Neuronal stem cell (in vitro differentiated cells): Measurements from ENCODE around the gene CTSE.

Experiments used
- DNase-seq: peaks from one replicate; pipeline ENCODE4 v3.0.0-alpha.2; 2013; ENCODE audit warnings: low spot score
- H2AFZ ChIP-seq: one replicate; pipeline ENCODE4 v1.6.1; 2013; ENCODE audit warnings: mild to moderate bottlenecking, low read length, inconsistent platforms
- H2AK5ac ChIP-seq: 2 replicates; pipeline ENCODE4 v1.6.1; 2013; ENCODE audit warnings: low read depth, mild to moderate bottlenecking, inconsistent platforms, low read length, moderate library complexity, mixed read lengths
- H2BK120ac ChIP-seq: 2 replicates; pipeline ENCODE4 v1.6.1; 2013; ENCODE audit warnings: low read depth, mild to moderate bottlenecking, inconsistent platforms, low read length, moderate library complexity, mixed read lengths
- H2BK12ac ChIP-seq: one replicate; pipeline ENCODE4 v1.6.1; 2013; ENCODE audit warnings: low read length, inconsistent platforms
- H2BK15ac ChIP-seq: 2 replicates; pipeline ENCODE4 v1.6.1; 2013; ENCODE audit warnings: mild to moderate bottlenecking, low read length, inconsistent platforms, mixed read lengths
- H2BK5ac ChIP-seq: one replicate; pipeline ENCODE4 v1.6.1; 2013; ENCODE audit warnings: inconsistent platforms, mild to moderate bottlenecking, low read length, moderate library complexity
- H3K14ac ChIP-seq: one replicate; pipeline ENCODE4 v1.6.1; 2013; ENCODE audit warnings: low read length, inconsistent platforms
- H3K18ac ChIP-seq: 2 replicates; pipeline ENCODE4 v1.6.1; 2013; ENCODE audit warnings: low read length, inconsistent platforms
- H3K23ac ChIP-seq: 2 replicates; pipeline ENCODE4 v1.6.1; 2013; ENCODE audit warnings: low read depth, mild to moderate bottlenecking, mixed read lengths, low read length, inconsistent platforms; ENCODE audit not compliant: poor library complexity
- H3K27ac ChIP-seq: replicated peaks from 3 replicates; pipeline ENCODE4 v1.5.1; 2013; ENCODE audit warnings: low read length, inconsistent platforms
- H3K27me3 ChIP-seq, 3 experiments: 2 replicates each; pipeline ENCODE4 v1.6.1; 2013; ENCODE audit warnings: low read length in 3 of 3, mild to moderate bottlenecking in 2 of 3, inconsistent platforms in 1 of 3, low read depth in 1 of 3, mixed read lengths in 1 of 3, moderate library complexity in 1 of 3; ENCODE audit not compliant: control insufficient read depth in 3 of 3, insufficient read depth in 3 of 3
- H3K36me3 ChIP-seq, 2 donors: replicated peaks in 1 of 2; 2 replicates each; pipeline ENCODE4 v1.6.1; 2013; ENCODE audit warnings: low read length in 2 of 2; ENCODE audit not compliant: control insufficient read depth in 2 of 2, insufficient read depth in 2 of 2
- H3K4ac ChIP-seq: 2 replicates; pipeline ENCODE4 v1.6.1; 2013; ENCODE audit warnings: inconsistent platforms, mild to moderate bottlenecking, low read length, moderate library complexity
- H3K4me1 ChIP-seq, 2 donors: 1 replicate in 1 of 2; 2 replicates in 1 of 2; pipeline ENCODE4 v1.6.1; 2013; ENCODE audit warnings: low read length in 2 of 2, low read depth in 1 of 2; ENCODE audit not compliant: control insufficient read depth in 2 of 2, insufficient read depth in 1 of 2
- H3K4me2 ChIP-seq: one replicate; pipeline ENCODE4 v1.6.1; 2013; ENCODE audit warnings: mild to moderate bottlenecking, low read length, inconsistent platforms; ENCODE audit not compliant: insufficient read depth, poor library complexity, severe bottlenecking
- H3K4me3 ChIP-seq, 2 donors: 2 replicates each; pipeline ENCODE4 v1.5.1; 2013; ENCODE audit warnings: low read length in 2 of 2, mild to moderate bottlenecking in 2 of 2, inconsistent platforms in 1 of 2, moderate library complexity in 1 of 2
- H3K79me1 ChIP-seq: one replicate; pipeline ENCODE4 v1.6.1; 2013; ENCODE audit warnings: low read depth, mild to moderate bottlenecking, inconsistent platforms, low read length, moderate library complexity
- H3K9ac ChIP-seq: one replicate; pipeline ENCODE4 v1.6.1; 2013; ENCODE audit warnings: mild to moderate bottlenecking, low read depth, low read length, inconsistent platforms; ENCODE audit not compliant: poor library complexity
- H3K9me3 ChIP-seq, 2 donors: replicated peaks in 1 of 2; 2 replicates each; pipeline versions ENCODE3 to v1.6.1; 2013; ENCODE audit warnings: low read length in 2 of 2, mild to moderate bottlenecking in 2 of 2, inconsistent platforms in 1 of 2, low read depth in 1 of 2, mixed read lengths in 1 of 2, moderate library complexity in 1 of 2; ENCODE audit not compliant: control insufficient read depth in 2 of 2, insufficient read depth in 1 of 2
- H4K8ac ChIP-seq: one replicate; pipeline ENCODE4 v1.6.1; 2013; ENCODE audit warnings: low read depth, mild to moderate bottlenecking, inconsistent platforms, low read length, moderate library complexity
- H4K91ac ChIP-seq: one replicate; pipeline ENCODE4 v1.6.1; 2013; ENCODE audit warnings: low read length, low read depth, mild to moderate bottlenecking, inconsistent platforms; ENCODE audit not compliant: poor library complexity
- WGBS, 2 donors: extraction: QIAGEN DNeasy Blood & Tissue Kit; methylation state at CpG; one replicate each; pipeline ENCODE4 v1.1.7; 2013; ENCODE audit warnings: missing lambda C conversion rate in 2 of 2, mixed read lengths in 1 of 2; ENCODE audit not compliant: insufficient read length in 2 of 2, insufficient replicate concordance in 1 of 2; ENCODE audit errors: extremely low coverage in 2 of 2; 5-methylcytosine and 5-hydroxymethylcytosine counted together

Gene CTSE

DNA sequence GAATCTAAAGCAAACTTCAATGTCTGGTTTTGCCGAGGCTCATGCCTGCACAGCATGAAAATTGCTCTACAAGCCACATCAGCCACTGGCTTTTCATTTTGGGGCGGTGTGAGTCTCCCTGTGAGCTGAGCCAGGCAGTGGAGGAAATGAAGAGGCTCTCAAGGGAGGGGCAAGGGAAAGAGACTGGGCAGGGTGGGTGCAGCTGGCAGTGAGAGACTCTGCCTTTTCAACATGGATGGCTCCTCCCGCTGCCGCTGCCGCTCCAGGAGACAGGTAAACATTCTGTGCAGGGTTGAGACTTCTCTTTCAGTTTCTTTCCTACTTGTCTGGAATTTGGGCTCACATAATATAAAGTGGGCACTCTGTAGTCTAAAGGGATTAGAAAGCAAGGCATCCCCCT is 11.3 kb upstream of the CTSE start:
- Histone ChIP-seq H2BK15ac (no peak overlapping the region), H3K4me2 (no peak overlapping the region), H2BK12ac (no peak overlapping the region), H4K8ac (no peak overlapping the region), H3K4me3 (no peak overlapping the region), H2BK5ac (no peak overlapping the region), H3K36me3 (no peaks in the 10 kb centered on the region), H3K4me1 (peaks cover 0 to 9% of the 10 kb centered on the region in 2 donors), H4K91ac (no peak overlapping the region), H3K23ac (no peak overlapping the region), H3K27ac (no peak overlapping the region), H3K27me3 (peaks cover 0 to 30% (median 2%) of the 10 kb centered on the region in 3 experiments), H2BK120ac (no peak overlapping the region), H3K4ac (no peak overlapping the region), H3K79me1 (no peaks in the 10 kb centered on the region), H3K18ac (no peak overlapping the region), H2AK5ac (no peak overlapping the region), H2AFZ (no peak overlapping the region), H3K9me3 (peaks cover 0 to 3% of the 10 kb centered on the region in 2 donors), H3K9ac (no peak overlapping the region), H3K14ac (no peak overlapping the region)
- no peak for DNase-seq
- no CpG with 5 or more reads among the region's 5 CpGs for WGBS, 2 donors

DNA sequence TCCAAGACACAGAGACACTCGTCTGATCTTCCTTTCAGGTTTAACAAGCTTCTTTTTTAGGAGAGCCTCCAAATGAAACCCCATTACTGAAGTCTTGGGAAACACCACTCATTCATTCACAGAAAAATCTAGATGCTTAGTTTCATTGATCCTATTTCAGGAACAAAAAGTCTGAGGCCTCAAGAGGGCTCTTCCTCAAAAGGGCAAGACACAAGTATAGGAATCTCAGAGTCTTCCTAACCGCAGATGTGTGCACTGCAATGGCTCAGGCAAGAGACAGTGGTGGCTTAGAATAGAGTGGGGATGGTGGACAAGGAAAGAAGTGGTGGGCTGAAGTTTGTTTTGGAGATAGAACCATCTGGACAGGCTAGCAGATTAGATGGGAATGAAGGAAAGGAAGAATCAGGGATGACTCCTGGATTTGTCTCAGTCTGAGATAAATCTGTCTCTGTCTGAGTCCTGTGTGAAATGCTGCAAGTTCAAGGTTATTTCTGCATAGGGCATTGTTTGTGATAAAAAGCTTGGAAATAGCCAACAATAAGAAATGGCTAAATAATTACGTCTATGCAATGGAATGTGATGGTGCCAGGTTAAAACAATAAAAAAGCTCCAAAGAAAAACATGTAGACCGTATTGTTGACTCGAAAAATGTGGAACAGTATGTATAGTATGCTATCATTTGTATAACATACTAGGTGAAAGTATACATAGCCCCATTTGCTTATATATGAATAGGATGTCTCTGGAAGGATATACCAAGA is 8.9 kb upstream of the CTSE start:
- WGBS, 2 donors = no CpG with 5 or more reads among the region's 5 CpGs

DNA sequence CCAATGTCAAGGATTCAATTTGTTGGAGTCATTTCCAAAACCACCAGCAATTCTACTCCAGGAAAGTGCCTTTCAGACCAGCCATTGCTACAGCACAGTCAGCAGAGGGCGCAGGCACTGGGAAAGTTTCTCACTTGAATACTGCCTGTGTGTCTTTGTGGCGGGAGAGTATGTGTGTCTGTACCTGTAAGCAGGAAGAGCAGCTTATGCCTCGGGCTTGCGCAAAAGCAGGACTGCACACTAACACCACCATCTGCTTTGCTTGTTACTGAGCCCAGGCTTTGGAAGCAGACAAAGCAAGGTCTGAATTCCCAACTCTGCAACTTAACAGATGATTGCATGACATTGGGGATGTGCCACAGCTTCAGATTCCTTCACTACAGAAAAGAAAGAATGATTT is 7.0 kb upstream of the CTSE start:
- no peak overlapping the region for H3K4ac ChIP-seq
- H2BK120ac ChIP-seq = no peak overlapping the region
- H3K4me2 ChIP-seq = no peak overlapping the region
- H3K18ac ChIP-seq = no peak overlapping the region
- peaks cover 0 to 3% of the 10 kb centered on the region in 2 donors for H3K9me3 ChIP-seq
- H2AFZ ChIP-seq = peak overlapping the region; percentile 68
- no peak overlapping the region for H2BK5ac ChIP-seq
- H3K27ac ChIP-seq = no peak overlapping the region
- no peak overlapping the region for H3K14ac ChIP-seq
- H2BK15ac ChIP-seq = no peak overlapping the region
- no CpG with 5 or more reads among the region's 4 CpGs for WGBS, 2 donors
- no peaks in the 10 kb centered on the region for H3K36me3 ChIP-seq
- H3K4me3 ChIP-seq = no peak overlapping the region
- no peak overlapping the region for H2BK12ac ChIP-seq
- no peak overlapping the region for H2AK5ac ChIP-seq
- peaks cover 0 to 2% of the 10 kb centered on the region in 2 donors for H3K4me1 ChIP-seq
- H3K23ac ChIP-seq = no peak overlapping the region
- H3K79me1 ChIP-seq = no peaks in the 10 kb centered on the region
- H4K91ac ChIP-seq = no peak overlapping the region
- DNase-seq = peak; percentile 45
- H3K27me3 ChIP-seq = peaks cover 0 to 17% (median 0%) of the 10 kb centered on the region in 3 experiments
- no peak overlapping the region for H3K9ac ChIP-seq
- H4K8ac ChIP-seq = no peak overlapping the region

More for the DNA sequence above, 8.9 kb upstream of the CTSE start:
- no peak overlapping the region for H3K23ac ChIP-seq
- no peak overlapping the region for H3K14ac ChIP-seq
- no peaks in the 10 kb centered on the region for H3K36me3 ChIP-seq
- H2AK5ac ChIP-seq = no peak overlapping the region
- H3K9me3 ChIP-seq = peaks cover 0 to 3% of the 10 kb centered on the region in 2 donors
- H3K18ac ChIP-seq = no peak overlapping the region
- no peak overlapping the region for H2BK12ac ChIP-seq
- no peak overlapping the region for H3K9ac ChIP-seq
- no peak overlapping the region for H3K4ac ChIP-seq
- no peak overlapping the region for H2BK120ac ChIP-seq
- H3K4me3 ChIP-seq = no peak overlapping the region
- H3K4me1 ChIP-seq = peaks cover 0 to 2% of the 10 kb centered on the region in 2 donors
- no peak overlapping the region for H2BK5ac ChIP-seq
- DNase-seq = no peak
- no peak overlapping the region for H4K8ac ChIP-seq
- H4K91ac ChIP-seq = no peak overlapping the region
- peaks cover 0 to 25% (median 0%) of the 10 kb centered on the region in 3 experiments for H3K27me3 ChIP-seq
- no peak overlapping the region for H3K27ac ChIP-seq
- no peak overlapping the region for H2BK15ac ChIP-seq
- H2AFZ ChIP-seq = no peak overlapping the region
- no peaks in the 10 kb centered on the region for H3K79me1 ChIP-seq
- no peak overlapping the region for H3K4me2 ChIP-seq

DNA sequence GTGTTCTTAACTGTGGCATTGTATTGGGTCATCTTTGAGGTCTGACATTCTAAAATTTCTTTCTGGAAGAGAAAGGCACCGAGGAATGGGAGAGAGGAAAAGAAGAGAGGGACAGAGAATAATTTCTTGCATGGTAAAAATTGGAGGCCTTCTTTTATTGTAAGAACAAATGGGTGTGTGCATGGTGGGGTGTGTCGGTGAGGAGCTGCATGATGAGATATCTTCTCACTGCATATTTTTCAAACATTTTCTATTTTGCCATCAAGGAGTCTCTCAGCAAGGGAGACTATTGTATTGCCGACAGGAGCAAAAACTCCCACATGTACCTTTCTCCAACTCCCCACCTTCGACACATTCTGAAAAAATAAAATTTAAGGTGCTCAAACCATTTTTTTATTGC is 6.5 kb upstream of the CTSE start:
- Histone ChIP-seq H3K27ac (no peak overlapping the region), H2BK5ac (no peak overlapping the region), H3K4me3 (no peak overlapping the region), H3K4ac (no peak overlapping the region), H2AFZ (no peak overlapping the region), H3K27me3 (peaks cover 0 to 12% (median 0%) of the 10 kb centered on the region in 3 experiments), H3K36me3 (no peaks in the 10 kb centered on the region), H2BK15ac (no peak overlapping the region), H3K4me1 (peaks cover 0 to 2% of the 10 kb centered on the region in 2 donors), H3K79me1 (no peaks in the 10 kb centered on the region), H3K9me3 (peaks cover 0 to 3% of the 10 kb centered on the region in 2 donors), H4K8ac (no peak overlapping the region), H2BK12ac (no peak overlapping the region), H3K14ac (no peak overlapping the region), H2BK120ac (no peak overlapping the region), H3K18ac (no peak overlapping the region), H4K91ac (no peak overlapping the region), H3K4me2 (no peak overlapping the region), H3K9ac (no peak overlapping the region), H3K23ac (no peak overlapping the region), H2AK5ac (no peak overlapping the region)
- DNase-seq = no peak
- no CpG with 5 or more reads among the region's 4 CpGs for WGBS, 2 donors
